Bone marrow (tissue), 2 donors: ENCODE measurements around the gene SLC15A1.

Experiments
- DNase-seq, 2 donors: peaks; one replicate each; lab custom pipeline; 2025; lab: John Stamatoyannopoulos, UW

The SLC15A1 gene

GRCh38 chr13:98751861-98752466, 508 bp downstream of the SLC15A1 start:
- DNase-seq = no peak

- no peak for DNase-seq
These were observed 1.1 kb downstream of the SLC15A1 start for GRCh38 chr13:98751367-98751782.

DNA sequence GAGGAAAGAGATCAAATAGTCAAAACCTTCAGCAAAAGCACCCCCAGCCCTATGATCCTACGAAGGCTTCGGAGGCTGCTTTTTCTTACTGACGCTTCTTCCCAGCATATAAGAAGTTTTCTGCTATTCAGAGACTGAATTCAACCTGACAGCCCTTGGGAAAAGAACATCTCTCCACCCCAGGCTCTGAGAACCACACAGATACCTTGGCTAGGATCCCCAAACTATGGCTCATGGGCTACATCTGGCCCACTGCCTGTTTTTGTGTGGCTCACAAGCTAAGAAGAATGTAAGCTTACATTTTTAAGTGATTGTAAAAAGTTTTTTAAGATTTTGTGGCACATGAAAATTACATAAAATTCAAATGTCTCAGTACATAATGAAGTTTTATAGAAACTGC, 3.0 kb downstream of the SLC15A1 start:
- no peak for DNase-seq

- no peak for DNase-seq
These were observed 5.5 kb downstream of the SLC15A1 start for GRCh38 chr13:98746968-98747367.

DNA sequence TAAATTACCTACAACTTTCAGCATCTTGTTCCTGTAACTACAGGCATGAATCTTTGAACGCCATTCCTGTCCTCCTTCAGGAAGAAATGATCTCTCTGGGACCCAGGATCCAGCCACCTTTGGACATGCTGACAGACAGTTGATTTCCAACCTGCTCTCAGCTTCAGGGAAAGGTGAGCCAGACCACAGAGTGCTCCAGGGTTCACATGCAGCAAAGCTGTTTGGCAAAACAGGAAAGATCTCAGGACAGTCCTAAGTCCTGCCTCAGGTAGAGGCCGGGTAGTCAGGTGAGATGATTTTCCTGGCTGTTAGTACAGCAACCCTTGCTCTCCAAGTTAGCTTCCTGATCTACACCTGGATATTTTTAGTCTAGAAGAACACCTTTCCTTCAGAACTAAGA, 9.1 kb downstream of the SLC15A1 start:
- DNase-seq = no peak

DNA sequence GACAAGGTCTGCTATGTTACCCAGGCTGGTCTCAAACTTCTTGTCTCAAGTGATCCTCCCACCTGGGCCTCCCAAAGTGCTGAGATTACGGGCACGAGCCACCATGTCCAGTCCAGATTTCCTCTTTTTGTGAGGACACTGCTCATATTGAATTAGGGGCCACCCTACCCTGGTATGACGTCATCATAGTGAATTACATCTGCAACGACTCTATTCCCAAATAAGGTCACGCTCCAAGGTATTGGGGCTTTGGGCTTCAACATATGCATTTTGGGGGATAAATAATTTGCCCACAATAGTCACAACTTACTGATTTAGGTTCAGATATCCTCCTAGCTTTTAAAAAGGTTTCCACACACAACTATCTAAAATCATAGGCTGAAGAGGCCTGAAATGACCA, 9.5 kb downstream of the SLC15A1 start:
- no peak for DNase-seq

DNA sequence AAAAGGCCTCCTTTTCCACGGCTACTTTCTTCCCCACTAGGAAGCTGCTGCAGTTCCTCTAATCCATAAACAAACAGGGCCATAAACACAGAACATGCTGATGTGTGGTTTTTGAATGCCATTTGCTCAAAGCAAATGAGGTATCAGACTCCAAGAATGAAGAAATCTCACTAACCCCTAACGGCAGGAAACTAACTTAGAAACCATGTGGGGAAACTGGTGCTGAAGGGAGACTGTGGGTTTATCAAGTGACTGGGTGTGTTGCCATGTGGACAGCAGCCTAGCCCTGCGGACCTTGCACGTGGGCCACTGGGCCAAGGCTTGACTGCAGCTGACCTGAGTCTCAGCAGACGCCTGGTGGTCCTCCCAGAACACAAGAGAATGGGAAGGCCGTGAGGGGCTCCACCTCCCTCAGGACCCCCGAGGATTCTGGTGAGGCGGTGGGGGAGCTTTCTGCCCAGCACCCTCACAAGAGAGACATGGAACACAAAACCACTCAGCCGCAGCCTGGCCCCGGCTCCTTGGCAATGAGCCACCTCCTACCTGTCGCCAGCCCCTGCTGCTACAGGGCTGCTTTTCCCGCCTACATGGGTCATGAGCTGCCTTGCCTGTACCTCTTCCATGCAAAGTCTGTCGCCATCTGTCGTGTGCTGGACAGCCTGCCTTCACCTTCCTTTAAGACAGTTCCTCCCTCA, 10.6 kb downstream of the SLC15A1 start:
- no peak for DNase-seq

- no peak for DNase-seq
These were observed 12.3 kb downstream of the SLC15A1 start for GRCh38 chr13:98740131-98740530.

DNA sequence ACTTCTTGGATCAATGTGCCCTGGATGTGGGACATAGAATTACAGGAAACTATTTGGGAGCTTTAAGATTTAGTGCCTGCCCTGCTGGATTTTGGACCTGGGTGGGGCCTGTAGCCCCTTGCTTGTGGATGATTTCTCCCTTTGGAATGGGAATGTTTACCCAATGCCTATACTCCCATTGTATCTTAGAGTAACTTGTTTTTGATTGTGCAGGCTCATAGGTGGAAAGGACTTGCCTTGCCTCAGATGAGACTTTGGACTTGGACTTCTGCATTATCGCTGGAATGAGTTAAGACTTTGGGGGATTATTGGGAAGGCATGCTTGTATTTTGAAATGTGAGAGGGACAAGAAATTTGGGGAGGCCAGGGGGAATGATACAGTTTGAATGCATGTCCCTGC, 13.5 kb downstream of the SLC15A1 start:
- no peak for DNase-seq

- no peak for DNase-seq
These were observed 14.3 kb downstream of the SLC15A1 start for GRCh38 chr13:98738213-98738612.

DNA sequence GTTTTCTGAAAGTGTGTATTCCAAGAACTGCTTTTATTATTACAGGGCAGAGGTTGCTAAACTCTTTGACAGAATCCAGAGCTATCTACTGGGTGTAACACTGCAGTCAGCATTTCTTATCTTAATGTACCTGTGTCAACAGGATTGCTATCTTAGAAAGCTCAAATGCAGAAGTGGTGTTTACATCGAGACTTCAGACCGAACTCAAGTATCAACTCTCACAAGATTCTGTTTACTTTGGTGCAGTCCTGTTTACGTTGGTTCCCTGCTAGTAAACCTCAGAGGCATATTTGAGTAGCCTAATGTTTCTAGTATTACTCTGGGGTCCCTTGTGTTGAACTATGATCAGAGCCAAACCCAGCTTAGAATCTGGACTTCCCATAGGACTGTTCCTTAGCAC, 20.5 kb downstream of the SLC15A1 start:
- no peak for DNase-seq

GRCh38 chr13:98731038-98731437, 21.4 kb downstream of the SLC15A1 start:
- DNase-seq = no peak

- no peak for DNase-seq
These were observed 22.0 kb downstream of the SLC15A1 start for GRCh38 chr13:98730441-98730840.

GRCh38 chr13:98729658-98730057, 22.8 kb downstream of the SLC15A1 start:
- DNase-seq = no peak

- DNase-seq = no peak
These were observed 29.5 kb downstream of the SLC15A1 start for GRCh38 chr13:98722958-98723357.

GRCh38 chr13:98721825-98722510, 30.5 kb downstream of the SLC15A1 start:
- DNase-seq = no peak

DNA sequence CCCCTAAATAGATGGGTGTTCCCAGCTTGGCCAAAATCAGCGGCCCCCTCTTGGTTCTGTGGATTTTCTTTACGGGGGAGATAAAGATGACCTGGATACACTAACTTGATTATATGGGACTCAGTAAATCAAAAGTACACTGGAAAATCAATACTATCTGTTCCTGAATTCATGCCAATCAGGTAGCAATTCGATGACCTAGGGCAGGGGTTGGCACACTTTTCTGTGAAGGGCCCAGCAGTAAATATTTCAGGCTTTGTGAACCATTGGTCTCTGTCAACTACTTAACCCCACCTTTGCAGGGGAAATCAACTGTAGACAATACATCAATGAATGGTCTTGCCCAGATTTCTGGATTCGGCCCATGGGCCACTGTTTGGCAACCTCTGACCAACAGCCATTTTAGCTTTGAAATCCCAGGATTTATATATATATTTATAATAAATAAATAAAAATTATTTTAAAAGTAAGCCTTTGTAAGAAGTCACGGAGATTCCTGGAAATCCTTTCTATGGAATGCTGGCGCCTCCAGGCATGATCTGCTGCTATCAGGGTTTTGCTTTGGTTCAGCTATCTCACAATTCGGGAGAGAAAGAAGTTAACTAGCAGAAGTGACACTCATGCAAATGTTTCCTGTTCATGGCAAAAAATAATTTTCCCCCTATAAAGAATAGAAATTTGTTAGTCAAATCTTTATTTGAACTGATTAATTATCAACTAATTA, 32.8 kb downstream of the SLC15A1 start:
- DNase-seq = no peak

DNA sequence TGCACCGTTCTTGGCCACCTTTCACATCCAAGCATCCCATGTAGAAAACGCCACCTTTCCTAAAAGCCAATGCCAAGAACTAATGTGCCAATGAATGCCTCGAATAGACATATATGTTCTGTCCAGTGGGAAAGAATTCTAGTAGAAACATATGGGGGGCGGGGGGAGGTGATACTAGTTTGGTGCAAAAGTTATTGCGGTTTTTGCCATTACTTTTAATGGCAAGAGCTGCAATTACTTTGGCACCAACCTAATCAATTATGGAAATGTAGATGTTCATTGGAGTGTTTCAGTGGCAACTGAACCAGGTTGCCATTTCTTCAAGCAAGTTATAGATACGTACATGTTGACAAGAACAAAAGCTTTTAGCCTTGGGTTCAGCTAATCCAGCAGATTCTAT, 34.6 kb downstream of the SLC15A1 start:
- no peak for DNase-seq

DNA sequence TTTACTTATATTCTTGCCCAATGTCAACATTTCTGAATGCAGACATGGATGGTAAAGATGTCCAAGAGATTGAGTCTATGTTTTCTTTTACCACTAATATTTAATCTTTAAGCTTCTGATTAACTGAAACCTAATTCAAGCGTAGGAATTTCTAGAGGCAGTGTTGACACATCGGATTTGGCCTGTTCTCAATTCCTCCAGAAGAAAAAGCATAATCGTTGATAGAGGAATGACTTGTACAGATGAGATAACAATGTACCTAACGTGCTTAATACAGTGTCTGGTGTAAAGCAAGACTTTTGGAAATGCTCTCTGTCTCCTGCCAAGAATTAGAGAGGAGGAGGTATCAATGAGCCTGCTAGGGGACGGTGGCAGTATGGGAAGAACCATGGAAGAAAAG, 35.2 kb downstream of the SLC15A1 start:
- no peak for DNase-seq

- no peak for DNase-seq
These were observed 42.0 kb downstream of the SLC15A1 start for GRCh38 chr13:98710521-98710920.

DNA sequence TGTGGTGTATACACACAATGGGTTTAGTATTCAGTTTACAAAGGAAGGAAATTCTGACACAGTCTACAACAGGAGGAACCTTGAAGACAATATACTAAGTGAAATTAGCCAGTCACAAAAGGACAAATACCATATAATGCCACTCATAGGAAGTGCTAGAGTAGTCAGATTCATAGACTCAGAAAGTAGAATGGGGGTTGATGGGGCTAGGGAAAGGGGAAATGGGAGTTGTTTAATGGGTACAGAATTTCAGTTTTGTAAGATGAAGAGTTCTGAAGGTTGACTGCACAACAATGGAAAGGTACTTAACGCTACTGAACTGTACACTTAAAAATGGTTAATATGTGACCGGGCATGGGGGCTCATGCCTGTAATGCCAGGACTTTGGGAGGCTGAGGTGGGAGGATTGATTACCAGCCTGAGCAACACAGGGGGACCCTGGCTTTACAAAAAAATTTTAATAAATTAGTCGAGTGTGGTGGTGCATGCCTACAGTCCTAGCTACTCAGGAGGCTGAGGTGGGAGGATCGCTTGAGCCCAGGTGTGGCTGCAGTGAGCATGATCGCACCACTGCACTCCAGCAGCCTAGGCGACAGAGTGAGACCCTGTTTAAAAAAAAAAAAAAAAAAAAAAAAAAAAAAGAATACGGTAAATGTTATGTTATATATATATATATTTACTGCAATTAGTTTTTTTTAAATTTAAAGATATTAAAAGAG, 45.0 kb downstream of the SLC15A1 start:
- DNase-seq = no peak

DNA sequence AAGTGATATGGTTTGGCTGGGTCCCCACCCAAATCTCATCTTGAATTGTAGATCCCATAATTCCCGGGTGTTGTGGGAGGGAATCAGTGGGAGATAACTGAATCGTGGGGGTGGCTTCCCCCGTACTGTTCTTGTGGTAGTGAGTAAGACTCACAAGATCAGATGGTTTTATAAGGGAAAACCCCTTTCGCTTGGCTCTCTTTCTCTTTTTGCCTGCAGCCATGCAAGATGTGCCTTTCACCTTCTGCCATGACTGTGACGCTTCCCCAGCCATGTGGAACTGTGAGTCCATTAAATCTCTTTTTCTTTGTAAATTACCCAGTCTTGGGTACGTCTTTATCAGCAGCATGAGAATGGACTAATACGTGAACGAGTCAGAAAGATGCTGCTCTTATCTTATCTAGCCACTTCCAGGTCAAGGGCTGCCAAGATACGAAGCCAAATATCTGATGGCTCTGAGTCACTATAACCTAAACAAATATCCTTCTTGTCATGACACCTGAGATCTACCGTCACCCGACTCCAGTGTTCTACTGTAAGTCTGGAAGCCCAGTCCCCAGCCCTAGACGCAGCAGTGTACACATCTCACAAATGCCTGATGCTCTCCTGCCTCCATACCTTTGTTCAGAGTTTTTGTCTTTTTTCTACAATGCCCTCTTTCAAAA, 45.9 kb downstream of the SLC15A1 start:
- no peak for DNase-seq
